Parathyroid adenoma (tissue), 2 donors: ENCODE data around the gene LMTK3.

Experiments used
- H2AFZ ChIP-seq: fragments of 300-600 bp; sonication (generic); one replicate; pipeline ENCODE4 v1.7.0; 2017; ENCODE audit warnings: antibody characterized with exemption, mild to moderate bottlenecking
- H3K27ac ChIP-seq: fragments of 300-600 bp; sonication (generic); one replicate; pipeline ENCODE4 v1.7.0; 2017
- H3K27me3 ChIP-seq: fragments of 300-600 bp; sonication (generic); one replicate; pipeline ENCODE4 v1.7.0; 2017; ENCODE audit warnings: low read length; ENCODE audit not compliant: control insufficient read depth, insufficient read depth
- H3K36me3 ChIP-seq: fragments of 300-600 bp; sonication (generic); one replicate; pipeline ENCODE4 v1.7.0; 2017; ENCODE audit warnings: low read length; ENCODE audit not compliant: control insufficient read depth, insufficient read depth
- H3K4me1 ChIP-seq: fragments of 300-600 bp; sonication (generic); one replicate; pipeline ENCODE4 v1.7.0; 2017; ENCODE audit warnings: control low read depth
- H3K4me2 ChIP-seq: fragments of 300-600 bp; sonication (generic); one replicate; pipeline ENCODE4 v1.7.0; 2017; ENCODE audit warnings: low read length
- H3K4me3 ChIP-seq: fragments of 300-600 bp; sonication (generic); one replicate; pipeline ENCODE4 v1.7.0; 2017; ENCODE audit warnings: low read depth, low read length
- H3K79me2 ChIP-seq: fragments of 300-600 bp; sonication (generic); one replicate; pipeline ENCODE4 v1.7.0; 2017; ENCODE audit warnings: control low read depth
- H3K9ac ChIP-seq: fragments of 300-600 bp; sonication (generic); one replicate; pipeline ENCODE4 v1.7.0; 2017; ENCODE audit warnings: mild to moderate bottlenecking
- H3K9me3 ChIP-seq: fragments of 300-600 bp; sonication (generic); one replicate; pipeline ENCODE4 v1.7.0; 2017; ENCODE audit warnings: low read length; ENCODE audit not compliant: control insufficient read depth
- CTCF ChIP-seq: fragments of 300-600 bp; sonication (generic); IDR thresholded peaks from one replicate; pipeline ENCODE4 v1.7.0; 2017; ENCODE audit warnings: antibody characterized with exemption, mild to moderate bottlenecking
- donor health status: primary hyperparathyroidism.

Gene LMTK3

GRCh38 chr19:48445606-48446481 lies 65.8 kb downstream of the LMTK3 start, which contains the start of gene GRWD1:
GRWD1 (plus strand) TSS chr19:48445983; CDS start chr19:48446006, 23 bp downstream.
- Histone ChIP-seq H3K27ac (peak within 1 kb of the TSS; percentile 83), H2AFZ (peak within 1 kb of the TSS; percentile 97), H3K36me3 (no peaks in the 10 kb centered on the region), H3K4me1 (peaks cover 13% of the 10 kb centered on the region), H3K79me2 (peaks cover 4% of the 10 kb centered on the region), H3K4me3 (peak within 1 kb of the TSS; percentile 70), H3K9ac (peak within 1 kb of the TSS; percentile 30), H3K27me3 (no peaks in the 10 kb centered on the region), H3K4me2 (peak within 1 kb of the TSS; percentile 92), H3K9me3 (no peaks in the 10 kb centered on the region)
- no peak for TF ChIP-seq CTCF

GRCh38 chr19:48445256-48445605 lies 66.4 kb downstream of the LMTK3 start:
- H3K4me2 ChIP-seq: peak overlapping the region; percentile 92
- peak overlapping the region; percentile 97 for H2AFZ ChIP-seq
- peak; percentile 55 for TF ChIP-seq CTCF
- H3K9ac ChIP-seq: no peak overlapping the region
- H3K4me1 ChIP-seq: peaks cover 13% of the 10 kb centered on the region
- H3K27ac ChIP-seq: peak overlapping the region; percentile 83
- H3K4me3 ChIP-seq: peak overlapping the region; percentile 70
- H3K79me2 ChIP-seq: peaks cover 4% of the 10 kb centered on the region
- no peaks in the 10 kb centered on the region for H3K9me3 ChIP-seq
- H3K27me3 ChIP-seq: no peaks in the 10 kb centered on the region
- no peaks in the 10 kb centered on the region for H3K36me3 ChIP-seq

GRCh38 chr19:48444936-48445200 lies 66.8 kb downstream of the LMTK3 start:
- Histone ChIP-seq H3K27ac (peak overlapping the region; percentile 83), H3K9ac (no peak overlapping the region), H3K27me3 (no peaks in the 10 kb centered on the region), H2AFZ (peak overlapping the region; percentile 97), H3K79me2 (peaks cover 4% of the 10 kb centered on the region), H3K4me2 (peak overlapping the region; percentile 92), H3K4me1 (peaks cover 13% of the 10 kb centered on the region), H3K9me3 (no peaks in the 10 kb centered on the region), H3K36me3 (no peaks in the 10 kb centered on the region), H3K4me3 (peak overlapping the region; percentile 70)
- TF ChIP-seq CTCF: no peak

GRCh38 chr19:48444129-48444935 lies 67.3 kb downstream of the LMTK3 start:
- Histone ChIP-seq H3K79me2 (peaks cover 4% of the 10 kb centered on the region), H3K27ac (peak overlapping the region; percentile 83), H2AFZ (peak overlapping the region; percentile 97), H3K4me1 (peaks cover 13% of the 10 kb centered on the region), H3K36me3 (no peaks in the 10 kb centered on the region), H3K4me2 (peak overlapping the region; percentile 92), H3K4me3 (peak overlapping the region; percentile 70), H3K27me3 (no peaks in the 10 kb centered on the region), H3K9me3 (no peaks in the 10 kb centered on the region), H3K9ac (peak overlapping the region; percentile 19)
- no peak for TF ChIP-seq CTCF
